Small intestine (tissue), 4 donors: ENCODE data around the gene NUP88. TPM values are rescaled to one million over a fixed set of nuclear protein-coding genes. Genes with fewer than 3 reads are reported as not detected.

Experiments
- polyA plus RNA-seq, 4 donors: library from polyadenylated mRNA; stranded (reverse) in 3 of 4; unstranded in 1 of 4; fragments of 200-250 nt in 3 of 4; fragments of 120-200 nt in 1 of 4; gene quantifications; one replicate each; pipeline versions ENCODE4 v1.2.1 to v1.2.3, GENCODE V29; 2013
- donor health status: healthy with polysubstance abuse.
- donor health status: Bipolar disorder and iron deficiency.
- donor health status: healthy.

The NUP88 gene
- polyA plus RNA-seq, 4 donors: 54.5 to 71.2 (median 63.8) TPM

Other genes with a start within 250 kb of the NUP88 start
- 10 to 100 TPM in 1 of 4 donors, 1 to 10 TPM in 1, under 1 TPM in 2; 0.22 to 14.0 (median 0.94) TPM for gene ZNF594, start 227.8 kb downstream of the NUP88 start, polyA plus RNA-seq
- gene SCIMP, start 184.8 kb downstream of the NUP88 start, polyA plus RNA-seq: 1 to 10 TPM in 3 of 4 donors, under 1 TPM in 1; 0.22 to 4.4 (median 3.0) TPM
- gene RABEP1, start 137.4 kb downstream of the NUP88 start, polyA plus RNA-seq: 10 to 100 TPM; 14.5 to 37.1 (median 16.0) TPM
- 10 to 100 TPM; 27.3 to 54.2 (median 30.9) TPM for gene RPAIN, start 520 bp upstream of the NUP88 start, polyA plus RNA-seq
- gene C1QBP, start 19.5 kb upstream of the NUP88 start, polyA plus RNA-seq: 100 to 1,000 TPM in 2 of 4 donors, 10 to 100 TPM in 2; 83.9 to 291 (median 113) TPM
- 10 to 100 TPM in 1 of 4 donors, 1 to 10 TPM in 3; 2.4 to 12.9 (median 5.4) TPM for gene DHX33, start 49.3 kb upstream of the NUP88 start, polyA plus RNA-seq
- 10 to 100 TPM; 57.5 to 69.7 (median 61.2) TPM for gene DERL2, start 66.5 kb upstream of the NUP88 start, polyA plus RNA-seq
- 10 to 100 TPM in 3 of 4 donors, 1 to 10 TPM in 1; 7.6 to 21.0 (median 11.3) TPM for gene MIS12, start 66.9 kb upstream of the NUP88 start, polyA plus RNA-seq
- gene NLRP1, start 164.8 kb upstream of the NUP88 start, polyA plus RNA-seq: 10 to 100 TPM in 2 of 4 donors, 1 to 10 TPM in 2; 2.2 to 12.8 (median 8.1) TPM